Middle frontal gyrus (tissue), 1 donor: Measurements from ENCODE around the gene RTEL1.
A peak's percentile ranks its signal among the peaks of the same experiment; 100 is the strongest.

Experiments used
- DNase-seq: peaks from one replicate; pipeline ENCODE4 v3.0.0-alpha.2; 2015; ENCODE audit warnings: low spot score; ENCODE audit errors: extremely low spot score

Gene RTEL1

DNA sequence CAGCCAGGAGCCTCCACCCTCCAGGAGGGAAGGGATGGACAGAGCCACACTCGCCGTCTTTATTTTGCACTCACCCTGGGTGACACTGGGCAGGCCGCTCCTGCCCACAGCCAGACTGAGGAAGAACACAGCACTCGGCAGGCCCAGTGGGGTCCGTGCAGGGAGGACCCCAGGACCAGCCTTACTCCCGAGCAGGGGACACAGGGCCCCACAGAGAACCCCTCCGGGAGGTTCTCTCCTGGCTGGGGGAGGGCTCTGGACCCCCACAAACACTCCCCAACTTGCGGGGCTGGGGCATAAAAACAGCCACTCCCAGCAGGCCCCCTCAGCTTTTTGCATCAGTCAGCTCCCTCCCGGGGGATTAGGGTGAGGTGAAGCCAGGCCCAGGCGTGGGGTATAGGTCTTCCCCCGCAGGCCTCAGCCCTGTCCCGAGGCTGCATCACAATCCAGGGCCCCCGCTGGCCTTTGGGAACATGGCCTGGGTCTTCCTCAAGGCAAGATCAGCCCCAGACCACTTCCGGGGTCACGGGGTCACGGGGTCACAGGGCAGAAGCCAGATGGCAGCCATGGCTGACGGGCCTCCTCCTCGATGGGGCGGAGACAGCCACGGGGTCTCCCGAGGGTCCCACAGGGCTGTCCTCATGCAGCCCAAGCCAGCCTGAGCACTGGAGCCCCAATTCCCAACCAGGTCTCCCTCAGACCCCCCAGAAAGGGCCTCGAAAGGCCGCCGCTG is 41.5 kb downstream of the RTEL1 start:
- no peak for DNase-seq

DNA sequence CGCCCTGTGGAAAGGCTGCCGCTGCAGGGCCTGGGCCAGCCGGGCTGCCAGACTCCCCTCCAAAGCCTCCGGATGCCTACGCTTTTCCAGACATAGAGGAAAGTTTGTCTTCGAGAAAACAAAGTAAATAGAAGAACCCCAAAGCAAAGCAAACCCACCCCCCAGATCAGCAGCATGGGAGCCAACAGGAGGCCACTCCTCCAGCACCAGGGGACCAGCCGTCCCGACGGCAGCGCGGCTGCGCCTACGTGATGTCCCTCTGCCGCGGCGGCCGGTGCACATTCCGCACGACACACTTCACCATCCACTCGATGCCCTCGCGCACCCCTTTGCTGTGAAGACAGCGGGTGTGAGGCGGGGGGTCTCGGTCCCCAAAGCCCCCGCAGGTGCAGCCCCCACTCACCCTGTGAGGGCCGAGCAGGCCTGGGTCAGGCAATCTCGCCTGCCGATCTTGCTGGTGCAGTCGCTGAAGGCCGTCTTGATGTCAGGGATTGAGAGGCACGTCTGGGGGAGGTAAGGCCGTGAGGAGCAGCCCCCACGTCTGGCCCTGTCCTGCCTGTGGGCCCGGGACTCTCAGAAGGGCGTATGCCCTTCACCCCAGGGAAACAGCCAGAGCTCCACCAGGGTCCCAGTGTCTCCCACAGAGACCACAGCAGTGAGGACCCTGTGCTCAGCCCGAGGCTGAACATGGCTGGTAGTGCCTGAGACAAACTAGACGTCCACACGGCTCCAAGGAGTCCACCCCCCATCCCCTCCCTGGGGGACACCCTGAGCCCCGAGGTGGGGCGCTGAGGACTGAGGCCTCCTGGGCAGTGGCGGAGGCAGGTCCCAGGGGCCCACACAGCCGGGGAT is 42.3 kb downstream of the RTEL1 start:
- DNase-seq: no peak

DNA sequence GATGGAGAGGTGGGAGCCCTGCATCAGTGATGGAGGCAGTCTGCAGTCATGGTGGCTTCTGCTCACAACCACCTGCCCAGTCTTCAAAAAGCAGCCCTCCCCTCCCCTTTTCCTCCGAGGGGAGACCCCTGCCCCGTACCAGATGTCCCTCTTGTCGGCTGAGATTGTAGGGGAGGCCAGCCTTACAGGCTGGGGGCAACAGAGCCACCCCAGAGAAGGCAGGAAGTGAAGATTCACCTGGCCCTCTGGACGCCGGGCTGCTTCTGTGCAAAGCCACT is 42.9 kb downstream of the RTEL1 start:
- DNase-seq: no peak

DNA sequence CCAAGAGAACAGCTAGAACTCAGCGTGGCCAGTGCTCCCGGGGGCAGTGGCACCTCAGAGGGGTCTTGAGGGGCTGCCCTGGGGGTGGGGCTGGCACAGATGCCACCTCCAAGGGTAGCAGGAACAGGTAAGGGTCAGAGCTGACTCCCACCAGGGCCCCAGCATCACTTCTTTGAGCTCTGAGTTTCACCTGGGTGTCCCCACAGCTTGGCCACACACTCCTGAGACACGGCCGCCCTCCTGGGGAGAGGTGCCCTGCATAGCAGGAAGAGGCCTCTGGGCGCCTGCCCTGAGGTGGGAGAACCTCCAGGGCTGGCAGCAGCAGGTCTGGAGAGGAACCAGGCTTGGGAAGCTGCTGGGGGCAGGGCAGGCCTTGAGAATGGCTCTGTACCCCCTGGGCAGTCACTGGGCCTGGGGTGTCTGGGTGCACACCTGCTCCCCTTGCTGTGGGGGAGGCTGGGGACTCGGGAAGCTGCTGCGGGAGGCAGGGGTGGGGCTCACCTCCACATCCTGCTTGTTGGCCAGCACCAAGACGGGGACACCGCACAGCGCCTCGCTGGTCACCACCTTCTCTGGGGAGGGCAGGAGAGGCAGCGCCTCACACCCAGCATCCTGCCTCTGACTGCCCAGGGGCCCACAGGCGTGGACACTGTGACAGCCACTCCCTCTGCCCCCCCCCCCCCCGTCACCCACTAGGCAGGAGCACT is 43.4 kb downstream of the RTEL1 start:
- no peak for DNase-seq

DNA sequence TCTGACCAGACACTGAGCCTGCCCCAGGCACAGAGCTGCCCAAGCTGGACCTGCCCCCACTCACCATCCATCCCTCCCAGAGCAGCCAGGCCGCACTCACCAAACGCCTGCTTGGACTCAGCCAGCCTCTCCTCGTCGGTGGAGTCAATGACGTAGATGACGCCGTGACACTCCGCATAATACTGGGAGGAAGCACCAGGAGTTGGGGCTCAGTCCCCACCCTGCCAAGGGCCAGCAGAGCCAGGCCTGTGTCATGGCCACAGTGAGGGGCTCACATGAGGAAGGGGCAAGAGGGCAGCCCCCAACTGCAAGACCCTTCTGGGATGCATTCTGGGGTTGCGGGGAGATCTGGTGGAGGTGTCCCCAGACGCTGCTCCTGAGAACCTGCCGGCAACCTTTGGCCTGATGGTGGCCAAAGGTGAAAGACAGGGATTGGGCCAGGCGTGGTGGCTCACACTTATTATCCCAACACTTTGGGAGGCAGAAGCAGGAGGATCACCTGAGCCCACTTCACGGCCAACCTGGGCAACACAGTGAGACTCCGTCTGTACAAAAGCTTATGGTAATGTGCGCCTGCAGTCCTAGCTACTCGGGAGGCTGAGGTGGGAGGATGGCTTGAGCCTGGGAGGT is 44.0 kb downstream of the RTEL1 start:
- no peak for DNase-seq

DNA sequence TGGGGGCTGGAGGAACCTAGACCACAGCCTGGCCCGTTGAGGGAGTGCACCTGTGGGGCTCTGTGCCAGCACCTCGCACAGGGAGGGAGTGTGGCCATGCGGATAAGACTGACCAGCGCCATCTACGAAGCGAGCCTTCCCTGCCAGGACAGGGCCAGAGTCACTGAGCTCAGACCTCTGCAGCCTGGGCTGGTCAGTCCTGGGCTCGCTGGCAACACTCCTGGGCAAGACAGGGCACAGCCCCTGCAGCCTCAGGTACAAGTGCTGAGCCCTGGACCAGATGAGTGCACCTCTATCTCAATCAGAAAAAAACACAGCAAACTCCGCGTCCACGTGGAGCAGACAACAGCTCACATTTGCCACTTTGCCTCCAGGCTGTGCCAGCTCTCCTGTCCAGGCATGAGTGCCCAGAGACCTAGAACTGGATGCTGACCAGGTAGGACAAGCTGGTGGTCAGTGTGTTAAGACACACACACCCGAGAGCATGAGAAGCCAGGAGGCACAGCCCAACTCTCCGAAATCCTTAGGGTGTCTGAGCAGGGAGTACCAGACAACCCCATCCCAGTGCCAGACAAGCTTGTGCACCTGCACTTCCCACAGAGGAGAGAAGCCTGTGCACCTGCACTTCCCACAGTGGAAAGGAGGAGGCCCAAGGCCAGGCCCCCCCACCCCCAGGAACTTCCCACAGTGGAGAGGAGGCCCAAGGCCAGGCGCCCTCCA is 44.8 kb downstream of the RTEL1 start:
- no peak for DNase-seq

DNA sequence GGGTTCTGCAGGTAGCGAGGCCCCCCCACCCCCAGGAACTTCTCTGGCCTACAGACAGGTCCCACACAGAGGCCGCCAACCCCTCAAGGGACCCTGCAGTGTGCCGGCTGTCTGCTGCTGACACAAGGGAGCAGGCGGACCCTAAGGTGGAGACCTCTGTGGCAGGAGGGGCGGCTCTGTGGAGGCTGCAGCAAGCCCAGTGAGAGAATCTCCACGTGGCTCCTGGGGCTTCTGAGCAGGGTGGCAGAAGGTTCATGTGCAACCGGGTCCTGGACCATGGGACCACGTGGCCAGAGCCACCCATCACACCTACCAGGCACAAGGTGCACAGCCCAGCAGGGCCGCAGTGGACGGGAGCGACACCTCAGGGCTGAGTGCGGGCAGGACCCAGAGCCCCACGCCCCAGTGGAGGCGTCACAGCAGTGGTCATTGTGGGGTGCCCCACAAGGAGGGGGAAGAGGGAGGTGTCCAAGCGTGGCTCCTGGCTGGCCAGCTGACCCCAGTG is 45.4 kb downstream of the RTEL1 start:
- no peak for DNase-seq

DNA sequence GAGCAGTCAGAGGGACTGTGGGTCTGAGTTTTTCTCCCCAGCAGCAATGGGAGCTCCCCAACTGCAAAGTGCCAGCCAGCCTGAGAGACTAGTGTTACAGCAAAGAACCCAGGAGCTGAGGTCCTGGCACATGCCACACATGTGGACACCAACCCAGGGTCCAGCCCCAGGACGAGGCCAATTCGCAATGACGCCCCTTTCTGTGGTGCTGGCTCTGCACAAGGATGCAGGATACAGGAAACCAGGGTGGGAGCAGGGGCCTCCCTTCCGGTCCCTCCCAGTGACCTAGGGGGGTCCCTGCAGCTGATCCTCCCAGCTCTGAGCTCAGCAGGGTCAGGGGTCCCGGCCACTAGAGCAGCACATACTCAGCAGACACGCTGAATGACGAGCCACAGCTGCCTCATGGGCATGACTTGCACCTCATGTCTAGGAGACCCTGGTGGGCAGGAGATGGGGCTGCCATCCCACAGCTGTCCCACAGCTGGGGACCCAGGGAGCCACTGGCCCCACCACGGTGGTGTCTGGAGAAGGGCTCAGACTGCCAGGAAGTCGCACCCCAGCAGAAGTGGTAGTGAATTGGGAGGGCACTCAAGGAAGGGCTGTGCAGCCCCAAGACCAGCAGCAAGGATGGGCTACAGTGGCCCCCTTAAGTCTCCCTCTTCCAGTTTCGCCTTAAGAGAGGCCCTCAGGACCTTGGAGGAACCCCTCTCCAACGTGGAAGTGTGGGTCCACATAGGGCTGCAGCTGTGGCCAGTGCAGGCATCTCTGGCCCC is 46.0 kb downstream of the RTEL1 start:
- DNase-seq: no peak

DNA sequence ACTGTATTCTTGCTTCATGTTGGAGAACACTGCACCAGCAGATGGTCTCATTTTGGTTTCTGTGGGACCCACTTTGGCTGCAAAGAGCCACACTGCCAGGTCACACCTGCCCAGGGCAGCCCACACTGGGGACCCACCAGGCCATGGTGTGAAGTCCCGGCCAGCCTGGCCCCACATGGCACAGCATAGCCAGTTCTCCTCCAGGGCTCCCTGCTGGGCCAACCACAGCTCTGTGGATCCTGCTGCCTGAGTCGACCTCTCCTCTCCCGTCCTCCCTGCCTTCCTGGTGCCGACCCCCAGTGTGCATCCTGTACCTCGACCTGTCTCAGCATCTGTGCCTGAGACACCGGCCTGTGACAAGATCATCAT is 46.6 kb downstream of the RTEL1 start:
- no peak for DNase-seq

DNA sequence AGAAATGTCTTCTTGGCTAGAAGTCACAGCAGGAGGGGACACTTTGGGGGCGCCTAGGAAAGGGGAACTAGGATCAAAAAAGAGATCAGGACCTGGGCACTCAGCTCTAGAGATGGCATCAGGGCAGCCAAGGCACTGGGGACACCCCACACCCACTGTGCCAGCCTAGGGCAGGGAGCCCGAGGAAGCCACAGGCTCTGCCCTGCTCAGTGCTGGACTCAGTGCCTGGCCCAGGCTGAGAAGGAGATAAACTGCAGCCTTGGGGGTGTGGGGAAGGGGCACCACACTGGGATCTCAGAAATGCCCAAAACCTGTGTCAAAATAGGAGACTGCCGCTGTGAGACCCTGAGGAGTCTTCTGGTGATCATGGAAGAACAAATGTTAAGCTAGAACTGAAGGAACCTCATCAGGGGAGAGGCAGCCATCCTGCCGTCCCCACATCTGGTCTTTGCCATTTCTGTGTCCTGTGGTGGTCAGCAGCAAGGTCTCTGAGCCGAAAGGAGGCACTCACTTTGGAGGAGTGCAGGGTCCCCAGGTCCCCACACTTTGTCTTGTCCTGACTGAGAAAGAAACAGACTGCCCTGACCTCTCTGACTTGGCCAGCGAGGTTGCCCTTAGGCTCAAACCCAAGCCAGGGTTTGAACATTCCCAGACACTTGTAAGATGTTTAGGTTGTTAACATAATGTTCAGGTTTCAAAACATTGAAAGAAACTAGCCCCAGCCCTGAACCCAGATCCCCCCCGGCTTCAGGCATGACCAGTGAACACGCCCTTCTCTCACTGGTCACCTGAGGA is 47.3 kb downstream of the RTEL1 start:
- DNase-seq: no peak

DNA sequence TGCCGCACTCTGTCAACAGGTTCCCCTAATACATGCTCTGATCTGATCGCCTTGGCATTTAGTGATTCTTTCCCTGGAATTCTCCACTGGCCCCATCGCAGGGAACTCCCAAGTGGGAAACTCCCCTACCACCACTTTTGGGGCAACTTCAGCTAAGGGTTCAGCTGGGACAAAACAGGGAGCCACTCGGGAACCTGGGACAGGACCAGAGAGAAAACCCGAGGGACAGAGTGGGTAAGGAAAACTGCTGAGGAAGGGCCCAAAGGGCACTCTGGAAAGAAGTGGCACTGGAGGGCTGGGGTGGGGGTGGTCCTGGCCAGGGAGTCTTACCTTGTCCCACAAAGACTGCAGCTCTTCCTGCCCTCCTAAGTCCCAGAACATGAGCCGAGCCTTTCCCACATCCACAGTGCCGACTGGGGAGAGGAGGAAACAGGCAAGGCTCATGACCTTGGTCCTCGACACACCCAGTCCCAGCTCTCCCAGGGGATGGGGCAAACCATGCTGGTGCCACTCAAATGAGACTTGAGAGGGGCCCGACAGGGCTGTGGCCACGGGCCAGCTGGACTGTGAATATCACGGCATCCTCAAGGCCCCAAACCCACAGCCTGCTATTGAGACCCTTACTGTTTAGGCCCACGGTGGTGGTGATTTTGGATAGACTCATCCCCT is 48.0 kb downstream of the RTEL1 start:
- no peak for DNase-seq

DNA sequence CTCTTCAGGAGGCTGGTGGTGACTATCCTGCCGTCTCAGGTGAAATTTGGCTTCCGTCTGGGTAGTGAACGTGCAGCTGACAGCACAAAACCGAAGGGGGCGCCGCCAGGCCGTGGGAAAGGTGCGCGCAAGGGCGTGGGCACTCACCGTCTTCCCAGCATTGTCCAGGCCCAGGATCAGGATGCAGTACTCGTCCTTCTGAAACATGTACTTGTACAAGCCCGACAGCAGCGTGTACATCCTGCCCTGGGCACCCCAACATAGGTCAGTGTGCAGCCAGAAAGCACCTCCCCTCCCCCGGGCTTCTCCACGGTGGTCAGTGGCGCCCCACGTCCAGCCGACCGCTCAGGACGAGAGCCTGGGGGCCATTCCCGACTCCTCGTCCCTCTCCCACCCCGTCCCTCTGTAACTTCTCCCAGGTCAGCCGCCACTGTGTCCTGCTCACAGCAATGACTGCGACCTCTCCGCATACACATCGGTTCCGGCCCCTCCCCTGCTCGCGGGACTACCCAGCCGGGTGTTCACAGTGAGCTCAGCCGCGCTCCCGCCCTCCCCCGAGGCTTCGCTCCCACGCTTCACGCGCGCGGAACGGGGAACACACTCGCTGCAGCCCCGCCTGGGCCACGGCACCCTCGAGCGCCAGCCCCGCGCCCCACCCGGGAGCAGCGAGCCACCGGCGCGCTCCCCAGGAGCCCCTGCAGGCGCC is 48.9 kb downstream of the RTEL1 start:
- DNase-seq: no peak

DNA sequence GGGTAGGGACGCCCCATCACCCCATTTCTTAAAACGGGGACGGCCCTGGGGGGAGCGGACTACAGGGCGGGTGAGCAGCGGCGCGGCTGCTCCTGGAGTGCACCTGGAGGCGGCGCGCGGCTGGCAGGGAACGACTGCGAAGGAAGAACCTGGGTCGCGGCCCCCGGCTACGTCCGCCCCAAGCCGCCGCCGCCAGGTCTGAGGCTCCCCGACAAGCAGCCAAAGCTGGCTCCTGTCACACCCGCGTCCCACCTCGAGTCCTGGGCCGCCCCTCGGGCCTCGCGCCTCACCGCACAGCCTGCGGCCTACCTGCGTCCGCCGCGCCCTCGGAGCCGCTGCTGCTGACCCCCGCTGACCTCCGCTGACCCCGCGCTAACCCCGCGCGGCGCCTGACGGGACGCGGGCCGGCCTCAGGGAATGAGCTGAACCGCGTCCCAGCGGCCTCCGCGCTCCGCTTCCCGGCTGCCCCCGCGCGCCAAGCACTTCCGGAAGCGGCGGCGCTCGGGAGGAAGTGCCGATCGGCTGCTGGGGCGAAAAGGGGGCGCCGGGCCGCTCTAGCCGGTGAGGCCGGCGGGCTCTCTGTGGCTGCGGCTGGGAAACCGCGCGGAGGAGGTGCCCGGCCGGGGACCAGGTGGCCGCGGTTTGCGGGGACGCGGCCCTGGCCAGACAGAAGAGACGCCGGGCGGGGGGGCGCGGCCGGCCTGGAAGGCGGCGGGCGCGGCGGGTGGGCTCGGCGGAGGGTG is 49.6 kb downstream of the RTEL1 start, which contains the start of the genes ARFRP1 and ZGPAT:
Gene ARFRP1, minus strand, starts transcription at position 419 of the 743 bp plus-strand sequence. CDS start 885 bp downstream, outside the sequence.
Gene ZGPAT, plus strand, starts transcription at position 482 of the 743 bp plus-strand sequence. CDS start 542 bp downstream, outside the sequence.
- peak; percentile 87 for DNase-seq

DNA sequence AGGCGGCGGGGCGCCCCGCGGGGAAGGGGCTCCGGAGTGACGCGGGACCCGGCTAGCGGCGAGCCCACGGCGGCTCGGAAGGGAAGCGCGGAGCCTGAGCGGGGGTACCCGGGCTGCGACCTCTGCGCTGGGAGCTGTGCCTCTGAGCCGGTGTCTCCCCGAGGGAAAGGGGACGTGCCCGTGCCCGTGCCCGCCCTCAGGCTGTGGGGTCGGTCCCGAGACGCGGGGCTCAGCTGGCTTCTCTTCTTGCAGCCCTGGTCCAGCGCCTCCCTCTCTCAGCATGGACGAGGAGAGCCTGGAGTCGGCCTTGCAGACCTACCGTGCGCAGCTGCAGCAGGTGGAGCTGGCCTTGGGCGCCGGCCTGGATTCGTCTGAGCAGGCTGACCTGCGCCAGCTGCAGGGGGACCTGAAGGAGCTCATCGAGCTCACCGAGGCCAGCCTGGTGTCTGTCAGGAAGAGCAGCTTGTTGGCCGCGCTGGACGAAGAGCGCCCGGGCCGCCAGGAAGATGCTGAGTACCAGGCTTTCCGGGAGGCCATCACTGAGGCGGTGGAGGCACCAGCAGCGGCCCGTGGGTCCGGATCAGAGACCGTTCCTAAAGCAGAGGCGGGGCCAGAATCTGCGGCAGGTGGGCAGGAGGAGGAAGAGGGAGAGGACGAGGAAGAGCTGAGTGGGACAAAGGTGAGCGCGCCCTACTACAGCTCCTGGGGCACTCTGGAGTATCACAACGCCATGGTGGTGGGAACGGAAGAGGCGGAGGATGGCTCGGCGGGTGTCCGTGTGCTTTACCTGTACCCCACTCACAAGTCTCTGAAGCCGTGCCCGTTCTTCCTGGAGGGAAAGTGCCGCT is 50.4 kb downstream of the RTEL1 start:
- DNase-seq: no peak

DNA sequence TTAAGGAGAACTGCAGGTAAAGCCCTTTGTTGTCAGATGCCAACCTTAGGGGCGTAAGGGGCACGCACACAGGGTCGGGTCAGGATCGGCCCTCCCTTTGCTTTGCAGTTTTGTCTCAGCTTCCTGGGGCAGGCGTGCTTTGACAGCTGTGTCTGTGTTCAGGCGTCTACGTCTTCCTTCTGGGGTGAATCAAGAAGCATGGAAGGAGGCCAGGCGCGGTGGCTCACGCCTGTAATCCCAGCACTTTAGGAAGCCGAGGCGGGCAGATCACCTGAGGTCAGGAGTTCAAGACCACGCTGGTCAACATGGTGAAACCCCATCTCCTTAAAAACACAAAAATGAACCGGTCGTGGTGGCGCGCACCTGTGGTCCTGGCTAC is 51.0 kb downstream of the RTEL1 start:
- DNase-seq: no peak

DNA sequence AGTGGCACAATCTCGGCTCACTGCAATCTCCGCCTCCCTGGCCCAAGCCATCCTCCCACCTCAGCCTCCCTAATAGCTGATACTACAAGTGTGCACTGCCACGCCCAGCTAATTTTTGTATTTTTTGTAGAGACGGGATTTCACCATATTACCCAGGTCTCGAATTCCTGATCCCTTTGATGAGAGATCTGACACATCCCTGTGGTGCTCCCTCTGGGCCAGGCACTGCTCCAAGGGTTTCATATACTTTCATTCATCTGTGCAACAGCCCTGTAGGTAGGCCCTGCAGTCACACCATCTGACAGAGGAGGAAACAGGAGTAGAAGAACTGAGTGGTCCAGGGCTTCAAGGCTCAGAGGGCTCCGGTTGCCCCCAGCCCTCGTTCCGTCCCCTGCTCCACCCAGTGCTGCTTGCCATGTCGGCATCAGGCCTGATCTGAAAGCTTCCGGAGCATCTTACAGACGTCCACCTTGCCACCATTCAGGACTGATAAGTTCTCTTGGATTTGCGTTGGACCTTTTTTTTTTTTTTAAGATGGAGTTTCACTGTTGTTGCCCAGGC is 53.1 kb downstream of the RTEL1 start:
- DNase-seq: no peak
